Erythroblast (primary cell): Measurements from ENCODE around the gene SLC35B1.
A peak's percentile ranks its signal among the peaks of the same experiment; 100 is the strongest.

Source experiments
- GATA1 ChIP-seq: IDR thresholded peaks from 2 replicates; pipeline ENCODE4 v1.6.1; 2011; ENCODE audit warnings: low read depth, mild to moderate bottlenecking, control low read depth, low read length, moderate library complexity
- POLR2A ChIP-seq: IDR thresholded peaks from 2 replicates; pipeline ENCODE4 v1.6.1; 2011; ENCODE audit warnings: mild to moderate bottlenecking, low read length

DNA sequence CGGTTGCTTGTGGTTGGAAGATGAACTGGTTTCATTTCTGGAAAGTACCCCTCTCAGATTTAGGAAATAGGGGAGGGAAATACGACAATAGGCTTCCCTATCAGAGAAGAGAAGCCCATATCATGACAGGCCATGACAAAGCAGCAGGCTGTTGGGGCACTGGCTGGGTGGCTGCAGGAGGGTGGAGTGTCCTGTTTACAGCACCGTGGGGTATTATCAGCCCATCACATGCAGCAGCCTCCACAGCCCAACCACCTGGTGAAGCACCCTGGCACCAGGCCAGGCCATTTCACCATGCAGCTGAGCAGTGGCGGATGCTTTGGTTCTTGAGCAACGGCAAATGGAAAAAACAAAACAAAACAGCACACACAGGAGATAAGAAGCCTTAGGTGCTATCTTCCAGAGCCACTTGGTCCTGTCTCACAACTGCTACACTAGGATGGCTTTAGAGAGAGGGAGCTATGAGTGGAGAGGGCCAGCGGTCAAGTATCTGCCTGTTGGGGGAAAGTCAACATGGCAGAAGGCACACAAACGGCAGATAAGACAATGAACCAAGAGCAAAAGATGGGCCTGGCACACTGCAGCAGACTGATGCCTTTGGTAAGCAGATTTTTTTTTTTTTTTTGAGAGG lies 32.0 kb upstream of the SLC35B1 start:
- TF ChIP-seq POLR2A (peak; percentile 57), GATA1 (peak; percentile 98)
